Fibroblast of lung (primary cell): ENCODE measurements around the gene DIS3L2. TPM values are rescaled to one million over a fixed set of nuclear protein-coding genes. Genes with fewer than 3 reads are reported as not detected.

Experiments used
- DNase-seq, 2 donors: peaks; one replicate each; pipeline versions ENCODE4 v3.0.0 to v3.0.0-alpha.2; 2010; ENCODE audit warnings: low read depth in 2 of 2
- H2AFZ ChIP-seq: 2 replicates; pipeline ENCODE4 v1.5.1; 2012; ENCODE audit warnings: low read length, control low read depth, inconsistent platforms
- H3K27ac ChIP-seq: 2 replicates; pipeline ENCODE4 v1.5.1; 2011; ENCODE audit warnings: low read length, control low read depth; ENCODE audit not compliant: insufficient read depth
- H3K27me3 ChIP-seq: 2 replicates; pipeline ENCODE4 v1.5.1; 2011; ENCODE audit warnings: mild to moderate bottlenecking, low read length; ENCODE audit not compliant: control insufficient read depth, insufficient read depth
- H3K36me3 ChIP-seq: 2 replicates; pipeline ENCODE4 v1.5.1; 2011; ENCODE audit warnings: low read length; ENCODE audit not compliant: control insufficient read depth, insufficient read depth
- H3K4me1 ChIP-seq: 2 replicates; pipeline ENCODE4 v1.5.1; 2011; ENCODE audit warnings: low read length; ENCODE audit not compliant: control insufficient read depth, insufficient read depth; ENCODE audit errors: extremely low read depth
- H3K4me2 ChIP-seq: 2 replicates; pipeline ENCODE4 v1.5.1; 2011; ENCODE audit warnings: low read length, control low read depth; ENCODE audit not compliant: insufficient read depth; ENCODE audit errors: extremely low read depth
- H3K4me3 ChIP-seq, 4 experiments: fragments of 200-600 bp in 1 of 4; sonication (generic) in 1 of 4; replicated peaks in 1 of 4; 2 replicates each; pipeline ENCODE4 v1.5.1; 2011 to 2016; ENCODE audit warnings: low read length in 4 of 4, low read depth in 3 of 4, mild to moderate bottlenecking in 3 of 4, control low read depth in 2 of 4, inconsistent platforms in 1 of 4, mixed read lengths in 1 of 4; ENCODE audit not compliant: insufficient read depth in 1 of 4; ENCODE audit errors: control extremely low read depth in 1 of 4
- H3K79me2 ChIP-seq: 2 replicates; pipeline ENCODE4 v1.5.1; 2012; ENCODE audit warnings: mild to moderate bottlenecking, low read length, inconsistent platforms; ENCODE audit not compliant: control insufficient read depth, insufficient read depth
- H3K9ac ChIP-seq: 2 replicates; pipeline ENCODE4 v1.5.1; 2011; ENCODE audit warnings: mild to moderate bottlenecking, low read length, control low read depth; ENCODE audit not compliant: insufficient read depth
- H3K9me3 ChIP-seq: 2 replicates; pipeline ENCODE4 v1.5.1; 2012; ENCODE audit warnings: low read depth, low read length; ENCODE audit not compliant: control insufficient read depth, insufficient read depth
- H4K20me1 ChIP-seq: 2 replicates; pipeline ENCODE4 v1.5.1; 2011; ENCODE audit warnings: low read length; ENCODE audit not compliant: control insufficient read depth, insufficient read depth; ENCODE audit errors: extremely low read depth
- EZH2 ChIP-seq: IDR thresholded peaks from 2 replicates; pipeline ENCODE4 v1.5.1; 2012; ENCODE audit warnings: low read length, control low read depth, mild to moderate bottlenecking; ENCODE audit errors: missing control alignments
- polyA plus RNA-seq, 2 donors: library from polyadenylated mRNA; depleted of rRNA in 1 of 2; stranded (reverse) in 1 of 2; unstranded in 1 of 2; fragments of >200 nt; gene quantifications; 2 replicates each; pipeline ENCODE4 v1.2.1, GENCODE V29; 2011 to 2012; ENCODE audit warnings: missing spikeins in 1 of 2
- total RNA-seq: library from RNA; depleted of rRNA; stranded (reverse); fragments of >200 nt; gene quantifications from 2 replicates; pipeline ENCODE4 v1.2.1, GENCODE V29; 2014
- TF ChIP-seq, protein P1 (sequence below), 2 donors: IDR thresholded peaks in 1 of 2; conservative IDR thresholded peaks in 1 of 2; 1 replicate in 1 of 2; 2 replicates in 1 of 2; pipeline ENCODE4 v1.5.1; 2011 to 2012; ENCODE audit warnings: low read length in 2 of 2, control low read depth in 1 of 2, inconsistent platforms in 1 of 2, low read depth in 1 of 2, mild to moderate bottlenecking in 1 of 2

The DIS3L2 gene
- total and polyA plus RNA-seq, 2 donors (not counting 1 experiment from before 2014, with no cell fraction given), result 5.2 to 15.2 TPM

GRCh38 chr2:232341739-232342126 is 380.2 kb downstream of the DIS3L2 start:
- H3K36me3 ChIP-seq, result no peaks in the 10 kb centered on the region
- H3K4me1 ChIP-seq, result no peaks in the 10 kb centered on the region
- no peaks in the 10 kb centered on the region for H4K20me1 ChIP-seq
- no peak overlapping the region for H2AFZ ChIP-seq
- no peak overlapping the region for H3K4me2 ChIP-seq
- no peaks in the 10 kb centered on the region for H3K9me3 ChIP-seq
- H3K79me2 ChIP-seq, result no peaks in the 10 kb centered on the region
- no peak overlapping the region for H3K9ac ChIP-seq
- no peak for DNase-seq
- no peak overlapping the region for H3K4me3 ChIP-seq
- H3K27ac ChIP-seq, result no peak overlapping the region
- H3K27me3 ChIP-seq, result no peaks in the 10 kb centered on the region
- no peak for TF ChIP-seq EZH2
- TF ChIP-seq, protein P1, sequence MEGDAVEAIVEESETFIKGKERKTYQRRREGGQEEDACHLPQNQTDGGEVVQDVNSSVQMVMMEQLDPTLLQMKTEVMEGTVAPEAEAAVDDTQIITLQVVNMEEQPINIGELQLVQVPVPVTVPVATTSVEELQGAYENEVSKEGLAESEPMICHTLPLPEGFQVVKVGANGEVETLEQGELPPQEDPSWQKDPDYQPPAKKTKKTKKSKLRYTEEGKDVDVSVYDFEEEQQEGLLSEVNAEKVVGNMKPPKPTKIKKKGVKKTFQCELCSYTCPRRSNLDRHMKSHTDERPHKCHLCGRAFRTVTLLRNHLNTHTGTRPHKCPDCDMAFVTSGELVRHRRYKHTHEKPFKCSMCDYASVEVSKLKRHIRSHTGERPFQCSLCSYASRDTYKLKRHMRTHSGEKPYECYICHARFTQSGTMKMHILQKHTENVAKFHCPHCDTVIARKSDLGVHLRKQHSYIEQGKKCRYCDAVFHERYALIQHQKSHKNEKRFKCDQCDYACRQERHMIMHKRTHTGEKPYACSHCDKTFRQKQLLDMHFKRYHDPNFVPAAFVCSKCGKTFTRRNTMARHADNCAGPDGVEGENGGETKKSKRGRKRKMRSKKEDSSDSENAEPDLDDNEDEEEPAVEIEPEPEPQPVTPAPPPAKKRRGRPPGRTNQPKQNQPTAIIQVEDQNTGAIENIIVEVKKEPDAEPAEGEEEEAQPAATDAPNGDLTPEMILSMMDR (conservative IDR thresholded peaks at IDR 0.05 in 1 of 2, IDR thresholded peaks at IDR 0.05 in 1 of 2; ENCODE audit: low read depth in 1 of 2, low read length in 2 of 2), result no peak

- no peaks in the 10 kb centered on the region for H4K20me1 ChIP-seq
- H3K4me3 ChIP-seq, result no peak overlapping the region
- no peak for TF ChIP-seq EZH2
- TF ChIP-seq, protein P1 (conservative IDR thresholded peaks at IDR 0.05 in 1 of 2, IDR thresholded peaks at IDR 0.05 in 1 of 2; ENCODE audit: low read depth in 1 of 2, low read length in 2 of 2), result no peak
- no peaks in the 10 kb centered on the region for H3K79me2 ChIP-seq
- DNase-seq, result no peak
- no peak overlapping the region for H3K27ac ChIP-seq
- H3K9ac ChIP-seq, result no peak overlapping the region
- H2AFZ ChIP-seq, result no peak overlapping the region
- H3K4me1 ChIP-seq, result no peaks in the 10 kb centered on the region
- no peaks in the 10 kb centered on the region for H3K36me3 ChIP-seq
- H3K9me3 ChIP-seq, result no peaks in the 10 kb centered on the region
- no peak overlapping the region for H3K4me2 ChIP-seq
- no peaks in the 10 kb centered on the region for H3K27me3 ChIP-seq
Observed at GRCh38 chr2:232342635-232343565, 381.4 kb downstream of the DIS3L2 start.

GRCh38 chr2:232343821-232344220 is 382.3 kb downstream of the DIS3L2 start:
- no peak overlapping the region for H2AFZ ChIP-seq
- H3K27me3 ChIP-seq, result no peaks in the 10 kb centered on the region
- no peaks in the 10 kb centered on the region for H3K9me3 ChIP-seq
- no peaks in the 10 kb centered on the region for H4K20me1 ChIP-seq
- no peaks in the 10 kb centered on the region for H3K79me2 ChIP-seq
- no peak overlapping the region for H3K27ac ChIP-seq
- no peak overlapping the region for H3K4me2 ChIP-seq
- no peak overlapping the region for H3K9ac ChIP-seq
- no peaks in the 10 kb centered on the region for H3K36me3 ChIP-seq
- TF ChIP-seq, protein P1 (conservative IDR thresholded peaks at IDR 0.05 in 1 of 2, IDR thresholded peaks at IDR 0.05 in 1 of 2; ENCODE audit: low read depth in 1 of 2, low read length in 2 of 2), result no peak
- TF ChIP-seq EZH2, result no peak
- no peak for DNase-seq
- H3K4me3 ChIP-seq, result no peak overlapping the region
- no peaks in the 10 kb centered on the region for H3K4me1 ChIP-seq
